ENCODE data around the gene ASPDH. TPM values are rescaled to one million over a fixed set of nuclear protein-coding genes. Genes with fewer than 3 reads are reported as not detected.

The ASPDH gene
- total RNA-seq, 1 experiment from 2014 or later = not detected

DNA sequence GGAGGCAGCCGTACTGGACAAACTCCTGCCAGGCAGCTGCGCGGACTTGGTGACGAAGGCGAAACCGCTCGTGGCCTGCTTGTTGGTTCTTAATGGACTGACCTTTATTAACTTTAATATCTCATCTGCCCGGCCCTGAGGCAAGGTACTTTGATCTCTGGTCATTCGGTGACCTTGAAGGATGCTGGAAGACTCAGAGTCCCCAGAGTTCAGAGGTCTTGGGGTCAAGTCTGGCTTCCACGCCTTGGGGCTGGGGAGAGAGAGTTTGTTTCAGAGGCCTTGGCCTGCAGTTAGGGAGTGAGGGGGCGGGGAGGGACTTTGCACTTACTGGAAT, 47.0 kb downstream of the ASPDH start:
- no peak overlapping the region for H2BK15ac ChIP-seq (ENCODE audit: low read depth, low read length)
- TF ChIP-seq, protein P1, sequence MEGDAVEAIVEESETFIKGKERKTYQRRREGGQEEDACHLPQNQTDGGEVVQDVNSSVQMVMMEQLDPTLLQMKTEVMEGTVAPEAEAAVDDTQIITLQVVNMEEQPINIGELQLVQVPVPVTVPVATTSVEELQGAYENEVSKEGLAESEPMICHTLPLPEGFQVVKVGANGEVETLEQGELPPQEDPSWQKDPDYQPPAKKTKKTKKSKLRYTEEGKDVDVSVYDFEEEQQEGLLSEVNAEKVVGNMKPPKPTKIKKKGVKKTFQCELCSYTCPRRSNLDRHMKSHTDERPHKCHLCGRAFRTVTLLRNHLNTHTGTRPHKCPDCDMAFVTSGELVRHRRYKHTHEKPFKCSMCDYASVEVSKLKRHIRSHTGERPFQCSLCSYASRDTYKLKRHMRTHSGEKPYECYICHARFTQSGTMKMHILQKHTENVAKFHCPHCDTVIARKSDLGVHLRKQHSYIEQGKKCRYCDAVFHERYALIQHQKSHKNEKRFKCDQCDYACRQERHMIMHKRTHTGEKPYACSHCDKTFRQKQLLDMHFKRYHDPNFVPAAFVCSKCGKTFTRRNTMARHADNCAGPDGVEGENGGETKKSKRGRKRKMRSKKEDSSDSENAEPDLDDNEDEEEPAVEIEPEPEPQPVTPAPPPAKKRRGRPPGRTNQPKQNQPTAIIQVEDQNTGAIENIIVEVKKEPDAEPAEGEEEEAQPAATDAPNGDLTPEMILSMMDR (conservative IDR thresholded peaks at IDR 0.05) = no peak
- H3T11ph ChIP-seq (ENCODE audit: low read length) = no peak overlapping the region
- H3K14ac ChIP-seq (ENCODE audit: insufficient read depth, low read length) = no peak overlapping the region
- no peak overlapping the region for H4K8ac ChIP-seq (replicated peaks; ENCODE audit: insufficient read length, low read depth, low read length)
- H3K9ac ChIP-seq (ENCODE audit: extremely low read depth, insufficient read length, low read length) = no peak overlapping the region
- Mint-ChIP-seq H3K9me3 (no peaks in the 10 kb centered on the region), H3K27ac (no peak overlapping the region), H3K27me3 (ENCODE audit: low read depth) (peaks cover 9% of the 10 kb centered on the region), H3K4me3 (no peak overlapping the region), H3K36me3 (ENCODE audit: insufficient read depth in 1 of 3, low read depth in 3 of 3) (no peaks in the 10 kb centered on the region; a peak in 1 of 7 replicates), H3K4me1 (peaks cover 7 to 8% of the 10 kb centered on the region in 2 experiments)
- H3K18ac ChIP-seq (ENCODE audit: insufficient read length, low read depth, low read length) = no peak overlapping the region
- H3K79me2 ChIP-seq (ENCODE audit: insufficient read depth, low read length) = no peaks in the 10 kb centered on the region
- H3K4ac ChIP-seq (ENCODE audit: low read depth, low read length) = no peak overlapping the region
- H3K79me1 ChIP-seq (ENCODE audit: insufficient read depth, low read depth, low read length, poor library complexity, severe bottlenecking) = no peaks in the 10 kb centered on the region
- DNase-seq = no peak
- no peaks in the 10 kb centered on the region for H3K27me3 ChIP-seq (ENCODE audit: insufficient read depth, low read length)
- H3K9me3 ChIP-seq (ENCODE audit: control insufficient read depth, low read depth, low read length) = no peaks in the 10 kb centered on the region
- no CpG with 5 or more reads among the region's 11 CpGs for WGBS (ENCODE audit: extremely low coverage, insufficient read length, low lambda C conversion rate)
- no peak overlapping the region for H2BK120ac ChIP-seq (ENCODE audit: low read depth, low read length, poor library complexity, severe bottlenecking)
- H3K23ac ChIP-seq (ENCODE audit: insufficient read length, low read depth, low read length) = no peak overlapping the region
- no peak overlapping the region for H4K5ac ChIP-seq (ENCODE audit: insufficient read length, low read depth, low read length)
- H2BK12ac ChIP-seq (ENCODE audit: insufficient read length, low read depth, low read length) = no peak overlapping the region
- no peak overlapping the region for H2BK5ac ChIP-seq (ENCODE audit: insufficient read length, low read length)
- no peak overlapping the region for H3K27ac ChIP-seq (ENCODE audit: insufficient read length, low read depth, low read length)
- H3K4me1 ChIP-seq (ENCODE audit: insufficient read depth, low read length) = no peaks in the 10 kb centered on the region
- no peak overlapping the region for H2AK5ac ChIP-seq (ENCODE audit: insufficient read length, low read length)
- no peak overlapping the region for H2AFZ ChIP-seq (ENCODE audit: low read length)
- H4K91ac ChIP-seq (ENCODE audit: insufficient read length, low read depth, low read length) = no peak overlapping the region
- H2BK20ac ChIP-seq (ENCODE audit: low read depth, low read length, poor library complexity, severe bottlenecking) = no peak overlapping the region
- no peaks in the 10 kb centered on the region for H3K23me2 ChIP-seq (ENCODE audit: insufficient read length, low read depth, low read length, poor library complexity, severe bottlenecking)
- H3K56ac ChIP-seq (ENCODE audit: insufficient read length, low read depth, low read length) = no peak overlapping the region
- no peaks in the 10 kb centered on the region for H4K20me1 ChIP-seq (ENCODE audit: control insufficient read depth, insufficient read depth, insufficient read length)
- H3K4me2 ChIP-seq (ENCODE audit: insufficient read depth, insufficient read length, low read length) = no peak overlapping the region
